ENCODE measurements around the gene ZSWIM4. TPM values are rescaled to one million over a fixed set of nuclear protein-coding genes. Genes with fewer than 3 reads are reported as not detected.
"Not testable (repeated sequence)": the region's sequence is repeated elsewhere in the genome, so short reads cannot be mapped to it uniquely, and the experiment has no call there.

The ZSWIM4 gene
- polyA plus RNA-seq, 2 of the 4 experiments (the other 2 are of a cell fraction): 1.6 to 3.4 TPM

GRCh38 chr19:13751436-13751835, 43.8 kb upstream of the ZSWIM4 start:
- no peak for FAIRE-seq
- TF ChIP-seq SMC3 (IDR thresholded peaks at IDR 0.05) (no peak), CBX2 (IDR thresholded peaks at IDR 0.05; ENCODE audit: borderline replicate concordance, low read depth) (no peak), ZC3H11A (IDR thresholded peaks at IDR 0.05) (no peak)
- TF ChIP-seq, protein P1, sequence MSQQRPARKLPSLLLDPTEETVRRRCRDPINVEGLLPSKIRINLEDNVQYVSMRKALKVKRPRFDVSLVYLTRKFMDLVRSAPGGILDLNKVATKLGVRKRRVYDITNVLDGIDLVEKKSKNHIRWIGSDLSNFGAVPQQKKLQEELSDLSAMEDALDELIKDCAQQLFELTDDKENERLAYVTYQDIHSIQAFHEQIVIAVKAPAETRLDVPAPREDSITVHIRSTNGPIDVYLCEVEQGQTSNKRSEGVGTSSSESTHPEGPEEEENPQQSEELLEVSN (IDR thresholded peaks at IDR 0.05; ENCODE audit: borderline replicate concordance, low read depth): no peak
- Histone ChIP-seq H3K4me2 (no peak overlapping the region), H3K27ac (no peak overlapping the region), H3K4me1 (peaks cover 6% of the 10 kb centered on the region; the same call in 1 of the 3 replicates), H3K4me3 (no peak overlapping the region), H3K9me3 (no peaks in the 10 kb centered on the region)
- ChIA-PET POLR2A (no interaction called here), CTCF (interaction anchor here (0.8 to 1.3 kb wide), 3 partner anchors 23 to 111 kb away, joined by 3 read pairs; no protein-coding TSS in a partner anchor)
- WGBS (ENCODE audit: missing lambda C conversion rate): 86% methylated on average over 16 of the region's 16 CpGs
- DNase-seq (ENCODE audit: low read depth in 1 of 2, low spot score in 1 of 2): no peak
- no peak for ATAC-seq

DNA sequence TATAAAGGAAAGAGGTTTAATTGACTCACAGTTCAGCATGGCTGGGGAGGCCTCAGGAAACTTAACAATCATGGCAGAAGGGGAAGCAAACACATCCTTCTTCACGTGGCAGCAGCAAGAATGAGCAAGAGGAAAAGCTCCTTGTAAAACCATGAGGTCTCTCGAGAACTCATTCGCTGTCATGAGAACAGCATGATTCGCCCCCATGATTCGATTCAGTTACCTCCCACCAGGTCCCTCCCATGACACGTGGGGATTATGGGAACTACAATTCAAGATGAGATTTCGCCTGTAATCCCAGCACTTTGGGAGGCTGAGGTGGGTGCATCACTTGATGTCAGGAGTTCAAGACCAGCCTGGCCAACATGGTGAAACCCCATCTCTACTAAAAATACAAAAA, 41.6 kb upstream of the ZSWIM4 start:
- H3K27ac ChIP-seq; FAIRE-seq; POLR2A ChIA-PET; H3K4me1 ChIP-seq; H3K4me2 ChIP-seq; H3K4me3 ChIP-seq; H3K9me3 ChIP-seq; ATAC-seq; DNase-seq (ENCODE audit: low read depth in 1 of 2, low spot score in 1 of 2): not testable (repeated sequence)
- 93% methylated on average over 6 of the region's 7 CpGs for WGBS (ENCODE audit: missing lambda C conversion rate)
- CTCF ChIA-PET: interaction anchor here (0.6 kb wide), 1 partner anchor 45 kb away, joined by 3 read pairs; no protein-coding TSS in a partner anchor

GRCh38 chr19:13756210-13756609, 39.0 kb upstream of the ZSWIM4 start:
- H3K27ac ChIP-seq: no peak overlapping the region
- H3K9me3 ChIP-seq: no peaks in the 10 kb centered on the region
- ATAC-seq (no peak), DNase-seq (ENCODE audit: low read depth in 1 of 2, low spot score in 1 of 2) (no peak), FAIRE-seq (no peak)
- H3K4me3 ChIP-seq: no peak overlapping the region
- POLR2A ChIA-PET: no interaction called here
- CTCF ChIA-PET: no interaction called here
- TF ChIP-seq NR3C1 (IDR thresholded peaks at IDR 0.05): no peak
- no peak for TF ChIP-seq ZFP36 (IDR thresholded peaks at IDR 0.05; ENCODE audit: borderline replicate concordance, partially characterized antibody)
- no peak for TF ChIP-seq FOSB (CRISPR knock-in tag; IDR thresholded peaks at IDR 0.05)
- no peak for TF ChIP-seq NFE2L2 (conservative IDR thresholded peaks at IDR 0.05; ENCODE audit: low read length)
- TF ChIP-seq ESRRA (IDR thresholded peaks at IDR 0.05; ENCODE audit: borderline replicate concordance, low read length): no peak
- TF ChIP-seq CBX8 (IDR thresholded peaks at IDR 0.05): no peak
- no peak for TF ChIP-seq TP53 (CRISPR knock-in tag; IDR thresholded peaks at IDR 0.05)
- TF ChIP-seq, protein P2, sequence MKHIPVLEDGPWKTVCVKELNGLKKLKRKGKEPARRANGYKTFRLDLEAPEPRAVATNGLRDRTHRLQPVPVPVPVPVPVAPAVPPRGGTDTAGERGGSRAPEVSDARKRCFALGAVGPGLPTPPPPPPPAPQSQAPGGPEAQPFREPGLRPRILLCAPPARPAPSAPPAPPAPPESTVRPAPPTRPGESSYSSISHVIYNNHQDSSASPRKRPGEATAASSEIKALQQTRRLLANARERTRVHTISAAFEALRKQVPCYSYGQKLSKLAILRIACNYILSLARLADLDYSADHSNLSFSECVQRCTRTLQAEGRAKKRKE (CRISPR knock-in tag; IDR thresholded peaks at IDR 0.05; ENCODE audit: low read depth): no peak
- TF ChIP-seq CBX2 (IDR thresholded peaks at IDR 0.05; ENCODE audit: borderline replicate concordance, low read depth): no peak
- TF ChIP-seq SREBF2 (IDR thresholded peaks at IDR 0.05): no peak
- TF ChIP-seq JUNB (IDR thresholded peaks at IDR 0.05): no peak
- no peak for TF ChIP-seq MYC (IDR thresholded peaks at IDR 0.05; ENCODE audit: borderline replicate concordance, low read length)
- TF ChIP-seq EHMT2 (IDR thresholded peaks at IDR 0.05; ENCODE audit: low read depth): no peak
- no peak for TF ChIP-seq HES2 (IDR thresholded peaks at IDR 0.05)
- TF ChIP-seq CHD2 (IDR thresholded peaks at IDR 0.05; ENCODE audit: low read length, partially characterized antibody): no peak
- TF ChIP-seq, protein P1 (IDR thresholded peaks at IDR 0.05; ENCODE audit: borderline replicate concordance, low read depth): no peak
- TF ChIP-seq EP300 (IDR thresholded peaks at IDR 0.05): no peak
- TF ChIP-seq KDM5A (IDR thresholded peaks at IDR 0.05): no peak
- 96% methylated on average over 9 of the region's 9 CpGs for WGBS (ENCODE audit: missing lambda C conversion rate)
- H3K4me1 ChIP-seq: no peaks in the 10 kb centered on the region
- no peak overlapping the region for H3K4me2 ChIP-seq

Data from A549 (cell line).